Activated CD8-positive, alpha-beta T cell treated with anti-CD3 and anti-CD28 coated beads for 36 hours (primary cell): ENCODE data around the gene TARS2. TPM values are rescaled to one million over a fixed set of nuclear protein-coding genes. Genes with fewer than 3 reads are reported as not detected.

Source experiments
- ATAC-seq: fragments of 200-7000 bp; cut with Tn5 transposase; one replicate; pipeline ENCODE4 v1.10.0; 2021; ENCODE audit warnings: mild to moderate bottlenecking, moderate library complexity
- CTCF ChIA-PET: fragments of 350-600 bp; sonication (Branson Sonifier 250); formaldehyde crosslinking; loops from one replicate; lab custom pipeline; 2021; ENCODE audit warnings: antibody characterized with exemption; lab: Charles Lee
- POLR2A ChIA-PET: fragments of 350-600 bp; sonication (Branson Sonifier 250); formaldehyde crosslinking; loops from one replicate; lab custom pipeline; 2021; ENCODE audit warnings: antibody characterized with exemption; lab: Charles Lee
- DNase-seq: peaks from one replicate; pipeline ENCODE4 v3.0.0-alpha.2; 2020
- H3K27ac Mint-ChIP-seq: one replicate; pipeline ENCODE4 v1.8.0; 2021; ENCODE audit warnings: mild to moderate bottlenecking, mixed read lengths
- H3K27me3 Mint-ChIP-seq: one replicate; pipeline ENCODE4 v1.8.0; 2021; ENCODE audit warnings: mixed read lengths
- H3K36me3 Mint-ChIP-seq: one replicate; pipeline ENCODE4 v1.8.0; 2021; ENCODE audit warnings: low read depth, mixed read lengths
- H3K4me1 Mint-ChIP-seq: one replicate; pipeline ENCODE4 v1.8.0; 2021; ENCODE audit warnings: low read depth, mixed read lengths
- H3K4me3 Mint-ChIP-seq: one replicate; pipeline ENCODE4 v1.8.0; 2021; ENCODE audit warnings: mild to moderate bottlenecking, moderate library complexity, mixed read lengths
- H3K9me3 Mint-ChIP-seq: one replicate; pipeline ENCODE4 v1.8.0; 2021; ENCODE audit warnings: mixed read lengths
- intact Hi-C: fragments of 100-400 bp; cut with micrococcal nuclease; formaldehyde crosslinking; loops from one replicate; pipeline ENCODE4 v1.10.0; 2022
- total RNA-seq, 2 experiments: library from RNA; stranded (reverse); gene quantifications; one replicate each; pipeline ENCODE4 v1.2.3, GENCODE V29; 2021
- TF ChIP-seq, protein P1 (sequence below): fragments of 200-600 bp; IDR thresholded peaks from one replicate; pipeline ENCODE4 v1.8.0; 2022; ENCODE audit warnings: antibody characterized with exemption, mild to moderate bottlenecking

TARS2 gene
- total RNA-seq, 2 experiments from 2014 or later = 43.3 to 44.5 TPM

GRCh38 chr1:150530491-150531159, 43.4 kb downstream of the TARS2 start:
- TF ChIP-seq, protein P1, sequence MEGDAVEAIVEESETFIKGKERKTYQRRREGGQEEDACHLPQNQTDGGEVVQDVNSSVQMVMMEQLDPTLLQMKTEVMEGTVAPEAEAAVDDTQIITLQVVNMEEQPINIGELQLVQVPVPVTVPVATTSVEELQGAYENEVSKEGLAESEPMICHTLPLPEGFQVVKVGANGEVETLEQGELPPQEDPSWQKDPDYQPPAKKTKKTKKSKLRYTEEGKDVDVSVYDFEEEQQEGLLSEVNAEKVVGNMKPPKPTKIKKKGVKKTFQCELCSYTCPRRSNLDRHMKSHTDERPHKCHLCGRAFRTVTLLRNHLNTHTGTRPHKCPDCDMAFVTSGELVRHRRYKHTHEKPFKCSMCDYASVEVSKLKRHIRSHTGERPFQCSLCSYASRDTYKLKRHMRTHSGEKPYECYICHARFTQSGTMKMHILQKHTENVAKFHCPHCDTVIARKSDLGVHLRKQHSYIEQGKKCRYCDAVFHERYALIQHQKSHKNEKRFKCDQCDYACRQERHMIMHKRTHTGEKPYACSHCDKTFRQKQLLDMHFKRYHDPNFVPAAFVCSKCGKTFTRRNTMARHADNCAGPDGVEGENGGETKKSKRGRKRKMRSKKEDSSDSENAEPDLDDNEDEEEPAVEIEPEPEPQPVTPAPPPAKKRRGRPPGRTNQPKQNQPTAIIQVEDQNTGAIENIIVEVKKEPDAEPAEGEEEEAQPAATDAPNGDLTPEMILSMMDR = no peak
- no peaks in the 10 kb centered on the region for H3K36me3 Mint-ChIP-seq
- no peaks in the 10 kb centered on the region for H3K27me3 Mint-ChIP-seq
- intact Hi-C loops = no loop called here
- POLR2A ChIA-PET = interaction anchor here (0.9 kb wide), 1 partner anchor 16 kb away, joined by 3 read pairs; no protein-coding TSS in a partner anchor
- no peak overlapping the region for H3K27ac Mint-ChIP-seq
- CTCF ChIA-PET = interaction anchor here (3.3 kb wide), 1 partner anchor 10 kb away, joined by 22 read pairs; no protein-coding TSS in a partner anchor
- H3K9me3 Mint-ChIP-seq = no peaks in the 10 kb centered on the region
- no peaks in the 10 kb centered on the region for H3K4me1 Mint-ChIP-seq
- DNase-seq = no peak
- no peak for ATAC-seq
- H3K4me3 Mint-ChIP-seq = no peak overlapping the region

DNA sequence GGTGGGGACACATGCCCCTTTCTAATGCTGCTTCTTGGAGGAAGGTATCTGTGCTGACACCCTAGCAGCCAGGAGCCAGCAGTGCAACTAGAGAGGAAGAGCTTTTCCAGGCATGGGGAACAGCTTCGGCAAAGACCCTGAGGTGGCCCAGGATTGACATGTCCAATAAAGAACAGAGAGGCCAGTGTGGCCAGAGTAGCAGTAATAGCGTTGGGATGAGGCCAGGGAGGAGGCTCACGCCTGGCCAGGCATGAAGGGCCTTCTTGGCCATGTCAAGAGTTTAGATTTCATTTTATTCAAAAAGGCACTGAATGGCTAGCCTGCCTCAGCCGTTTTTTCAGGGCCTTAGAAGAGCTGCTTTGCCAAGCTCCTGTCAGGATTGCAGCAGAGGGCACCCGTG, 45.6 kb downstream of the TARS2 start:
- intact Hi-C loops = no loop called here
- ChIA-PET POLR2A (no interaction called here), CTCF (interaction anchor here (0.6 to 3.3 kb wide), 28 partner anchors 9 to 467 kb away, joined by 3 to 30 read pairs (median 4); partner anchors contain the start of genes CTSK and FALEC)
- Mint-ChIP-seq H3K9me3 (no peaks in the 10 kb centered on the region), H3K4me1 (no peaks in the 10 kb centered on the region), H3K27me3 (no peaks in the 10 kb centered on the region), H3K36me3 (no peaks in the 10 kb centered on the region), H3K4me3 (no peak overlapping the region), H3K27ac (no peak overlapping the region)
- DNase-seq (no peak), ATAC-seq (no peak)
- TF ChIP-seq, protein P1 = no peak

GRCh38 chr1:150534002-150534401, 46.8 kb downstream of the TARS2 start:
- Mint-ChIP-seq H3K27ac (no peak overlapping the region), H3K27me3 (no peaks in the 10 kb centered on the region), H3K9me3 (no peaks in the 10 kb centered on the region), H3K36me3 (no peaks in the 10 kb centered on the region), H3K4me3 (no peak overlapping the region), H3K4me1 (no peaks in the 10 kb centered on the region)
- ChIA-PET CTCF (interaction anchor here (1.5 to 3.3 kb wide), 6 partner anchors 9 to 278 kb away, joined by 4 to 22 read pairs (median 10); partner anchors contain the start of gene CTSK), POLR2A (no interaction called here)
- ATAC-seq (no peak), DNase-seq (no peak)
- TF ChIP-seq, protein P1 = no peak
- intact Hi-C loops = no loop called here

DNA sequence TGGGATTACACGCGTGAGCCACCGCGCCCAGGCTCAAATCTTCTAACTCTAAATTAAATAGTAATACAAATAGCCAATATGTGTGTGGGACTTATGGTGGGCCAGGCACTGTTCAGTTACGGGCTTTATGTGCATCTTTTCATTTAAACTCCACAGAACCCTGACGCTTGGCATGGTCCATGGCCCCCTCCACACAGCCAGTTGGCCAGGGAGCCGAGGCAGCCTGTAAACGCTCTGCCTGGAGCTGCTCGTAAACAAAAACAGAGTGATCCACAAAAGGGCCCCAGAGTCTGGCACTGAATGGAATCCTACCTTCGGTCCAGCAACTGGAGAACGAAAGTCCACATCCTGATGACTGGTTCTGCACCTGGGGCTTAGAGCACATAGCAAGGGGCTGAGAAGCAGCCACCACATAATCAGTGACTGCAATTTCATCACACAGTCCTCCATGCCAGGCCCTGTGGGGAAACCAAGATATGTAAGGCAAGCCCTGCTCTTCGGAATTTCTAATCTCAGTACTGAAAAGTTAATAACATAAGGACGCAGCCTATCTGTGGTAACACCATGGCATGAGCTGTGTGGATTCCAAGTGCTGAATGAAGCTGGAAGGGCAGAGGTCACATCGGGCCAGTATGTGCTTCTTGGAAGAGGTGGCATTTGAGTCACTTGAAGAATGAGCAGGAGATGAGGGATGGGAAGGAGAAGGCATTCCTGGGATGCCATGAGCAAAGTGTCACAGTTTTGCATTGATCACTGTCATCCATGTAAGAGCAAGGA, 48.5 kb downstream of the TARS2 start:
- POLR2A ChIA-PET = interaction anchor here (0.7 kb wide), 1 partner anchor 20 kb away, joined by 3 read pairs; no protein-coding TSS in a partner anchor
- no peak for DNase-seq
- Mint-ChIP-seq H3K9me3 (no peaks in the 10 kb centered on the region), H3K27me3 (no peaks in the 10 kb centered on the region), H3K4me1 (no peaks in the 10 kb centered on the region), H3K27ac (no peak overlapping the region), H3K36me3 (no peaks in the 10 kb centered on the region), H3K4me3 (no peak overlapping the region)
- TF ChIP-seq, protein P1 = no peak
- no peak for ATAC-seq
- CTCF ChIA-PET = interaction anchor here (1.0 to 2.4 kb wide), 2 partner anchors 24 to 70 kb away, joined by 3 to 10 read pairs; no protein-coding TSS in a partner anchor
- intact Hi-C loops = no loop called here
